GM18511 (cell line): ENCODE results near the gene MALT1.

Experiments used
- ATAC-seq: cut with Tn5 transposase; IDR thresholded peaks from one replicate; pipeline ENCODE4 v1.9.1; 2021; ENCODE audit warnings: mild to moderate bottlenecking, moderate library complexity; ENCODE audit not compliant: unreplicated experiment

Gene MALT1

GRCh38 chr18:58690259-58690658 lies 19.0 kb downstream of the MALT1 start:
- ATAC-seq, result no peak

GRCh38 chr18:58691256-58691655 lies 20.0 kb downstream of the MALT1 start:
- no peak for ATAC-seq

DNA sequence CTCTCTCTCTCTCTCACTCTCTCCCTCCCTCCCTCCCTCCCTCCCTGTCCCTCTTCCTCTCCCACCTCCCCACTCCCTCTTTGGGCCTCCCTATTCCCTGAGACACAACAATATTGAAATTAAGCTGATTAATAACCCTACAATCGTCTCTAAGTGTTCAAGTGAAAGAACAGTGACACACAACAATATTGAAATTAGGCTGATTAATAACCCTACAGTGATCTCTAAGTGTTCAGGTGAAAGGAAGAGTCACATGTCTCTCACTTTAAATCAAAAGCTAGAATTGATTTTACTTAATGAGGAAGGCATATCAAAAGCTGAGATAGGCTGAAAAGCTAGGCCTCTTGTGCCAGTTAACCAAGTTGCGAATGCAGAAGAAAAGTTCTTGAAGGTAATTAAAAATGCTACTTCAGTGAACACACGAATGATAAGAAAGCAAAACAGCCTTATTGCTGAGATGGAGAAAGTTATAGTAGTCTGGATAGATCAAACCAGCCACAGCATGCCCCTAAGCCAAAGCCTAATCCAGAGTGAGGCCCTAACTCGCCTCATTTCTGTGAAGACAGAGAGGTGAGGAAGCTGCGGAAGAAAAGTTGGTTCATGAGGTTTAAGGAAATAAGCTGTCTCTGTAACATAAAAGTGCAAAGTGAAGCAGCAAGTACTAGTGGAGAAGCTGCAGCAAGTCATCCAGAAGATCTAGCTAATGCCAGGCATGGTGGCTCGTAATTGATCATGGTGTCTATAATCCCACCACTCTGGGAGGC lies 21.3 kb downstream of the MALT1 start:
- ATAC-seq, result no peak

DNA sequence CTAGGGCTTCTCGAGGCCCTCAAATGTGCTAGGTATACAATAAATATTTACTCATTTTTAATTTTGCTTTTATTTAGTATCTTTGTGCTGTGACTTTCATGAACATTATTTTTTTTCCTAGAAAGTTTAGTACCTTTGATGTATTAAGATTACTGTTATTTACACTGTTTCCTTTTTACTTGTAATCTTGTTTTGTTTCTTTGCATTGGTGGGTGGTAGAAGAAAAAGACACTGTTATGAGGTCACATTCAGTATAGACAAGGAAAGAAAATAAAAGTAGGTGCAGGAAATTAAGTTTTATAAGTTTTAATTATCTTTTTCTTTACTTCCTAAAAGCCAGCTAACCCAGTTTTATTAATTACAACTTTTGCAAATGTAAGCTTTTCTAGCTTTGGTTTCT lies 23.0 kb downstream of the MALT1 start:
- ATAC-seq, result no peak

DNA sequence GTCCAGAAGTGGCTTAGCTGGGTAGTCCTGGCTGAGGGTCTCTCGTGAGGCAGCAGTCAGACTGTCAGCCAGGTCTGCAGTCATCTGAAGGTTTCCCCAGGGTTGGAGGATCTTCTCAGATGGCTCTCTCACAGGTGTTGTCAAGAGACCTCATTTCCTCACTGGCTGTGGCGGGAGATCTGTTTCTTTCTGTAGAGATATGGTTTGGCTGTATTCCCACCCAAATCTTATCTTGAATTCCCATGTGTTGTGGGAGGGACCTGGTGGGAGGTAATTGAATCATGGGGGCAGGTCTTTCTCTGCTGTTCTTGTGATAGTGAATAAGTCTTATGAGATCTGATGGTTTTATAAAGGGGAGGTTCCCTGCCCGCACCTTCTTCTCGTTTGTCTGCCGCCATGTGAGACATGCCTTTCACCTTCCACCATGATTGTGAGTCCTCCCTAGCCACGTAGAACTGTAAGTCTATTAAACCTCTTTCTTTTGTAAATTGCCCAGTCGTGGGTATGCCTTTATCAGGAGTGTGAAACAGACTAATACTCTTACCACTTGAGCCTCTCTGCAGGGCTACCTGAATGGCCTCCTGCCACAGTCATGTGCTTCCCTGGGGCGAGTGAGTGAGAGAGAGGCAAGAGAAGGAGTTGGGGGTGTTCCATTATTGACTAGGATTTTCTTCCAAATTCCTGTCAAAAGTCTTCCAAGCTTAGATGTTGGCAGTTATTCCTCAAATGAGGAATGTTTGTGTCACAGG lies 23.6 kb downstream of the MALT1 start:
- no peak for ATAC-seq

- ATAC-seq, result no peak
These were observed 24.5 kb downstream of the MALT1 start for GRCh38 chr18:58695772-58696171.

DNA sequence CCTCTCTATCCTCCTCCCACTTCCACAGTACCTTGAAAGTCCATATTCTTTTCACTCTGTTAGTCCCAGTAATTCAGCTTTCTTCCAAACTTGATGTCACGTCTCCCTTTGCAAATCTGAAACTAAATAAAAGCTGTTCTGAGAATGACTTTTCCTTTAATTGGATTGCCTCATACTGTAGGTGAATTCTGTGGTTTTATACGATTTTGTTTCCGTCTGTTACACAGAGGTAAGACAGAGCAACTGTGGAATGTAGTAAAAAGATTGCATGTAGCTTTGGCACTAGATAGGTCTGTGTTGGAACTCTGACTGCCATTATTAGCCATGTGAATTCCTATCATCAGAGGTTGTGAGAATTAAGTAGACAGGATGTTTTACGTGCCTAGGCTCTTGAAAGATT lies 25.9 kb downstream of the MALT1 start:
- no peak for ATAC-seq

GRCh38 chr18:58698701-58699193 lies 27.5 kb downstream of the MALT1 start:
- ATAC-seq, result no peak

DNA sequence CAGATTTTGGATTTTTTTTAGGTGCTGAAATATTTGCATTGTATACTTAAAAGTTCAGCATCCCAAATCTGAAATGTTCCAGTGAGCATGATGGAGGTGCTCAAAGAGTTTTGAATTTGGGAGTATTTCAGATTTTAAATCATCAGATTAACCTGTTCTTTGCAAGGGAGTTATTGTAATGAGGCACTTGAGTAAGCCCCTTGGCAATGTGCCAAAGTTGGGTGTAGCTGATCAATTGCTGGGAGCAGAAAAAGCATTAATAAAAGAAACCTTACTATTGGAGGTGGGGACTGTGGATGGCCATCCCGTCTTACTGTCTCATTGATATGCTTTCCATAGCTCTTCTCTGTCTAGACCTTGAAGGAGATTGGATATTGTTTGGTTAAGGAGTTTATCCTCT lies 28.3 kb downstream of the MALT1 start:
- no peak for ATAC-seq

- ATAC-seq, result no peak
These were observed 28.9 kb downstream of the MALT1 start for GRCh38 chr18:58700209-58700608.

GRCh38 chr18:58712930-58713329 lies 41.7 kb downstream of the MALT1 start:
- no peak for ATAC-seq

- peak; percentile 46 for ATAC-seq
These were observed 43.0 kb downstream of the MALT1 start for GRCh38 chr18:58714259-58714658.

- no peak for ATAC-seq
These were observed 43.6 kb downstream of the MALT1 start for GRCh38 chr18:58714821-58715220.

DNA sequence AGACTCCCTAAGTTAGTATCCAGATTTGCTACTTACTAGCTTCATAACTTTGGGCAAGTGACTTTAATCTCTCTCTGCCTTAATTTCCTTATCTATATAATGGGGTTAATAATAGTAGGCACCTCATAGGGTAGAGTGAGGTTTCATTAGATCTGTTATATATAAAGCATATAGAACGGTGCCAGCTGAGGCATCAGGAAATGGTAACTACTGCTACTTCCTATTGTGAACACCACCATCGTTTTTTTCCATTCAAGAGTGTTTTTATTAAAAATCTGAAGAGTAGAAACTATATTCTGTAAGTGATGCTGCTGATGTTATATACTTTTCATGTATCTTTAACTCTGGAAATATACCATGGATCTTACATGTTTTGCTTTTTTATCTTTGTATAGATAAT lies 44.3 kb downstream of the MALT1 start:
- ATAC-seq, result no peak

DNA sequence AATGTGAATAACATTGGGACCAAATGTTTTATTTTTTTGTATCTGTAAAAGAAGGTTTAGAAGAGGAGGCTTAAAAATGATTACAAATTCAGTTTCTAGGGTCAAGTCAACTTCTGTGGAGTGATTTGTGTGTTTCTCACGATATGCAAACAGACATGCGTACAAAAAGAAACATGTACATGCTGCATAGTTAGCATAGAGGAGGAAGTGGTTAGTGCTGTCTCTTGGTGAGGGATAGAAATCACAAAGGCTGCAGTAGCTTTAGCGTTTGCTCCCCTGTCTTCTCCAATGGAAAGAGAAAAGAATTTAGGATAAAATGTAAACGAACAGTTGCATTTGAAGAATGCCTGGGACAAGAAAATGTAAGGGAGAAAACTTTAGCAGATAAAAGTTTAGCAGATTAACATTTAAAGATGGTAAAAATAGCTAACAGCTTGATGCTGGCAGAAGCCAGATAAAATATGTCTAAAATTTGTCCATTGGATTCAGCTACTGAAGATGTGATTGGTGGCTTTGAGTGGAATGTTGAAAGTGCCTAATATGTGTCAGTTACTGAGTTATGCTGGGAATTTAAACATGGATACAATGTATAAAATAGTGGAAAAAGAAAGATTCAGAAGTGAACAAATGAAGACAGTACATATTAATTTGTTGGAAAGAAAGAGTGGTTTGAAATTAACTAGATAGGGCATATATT lies 44.9 kb downstream of the MALT1 start:
- ATAC-seq, result peak; percentile 87

- ATAC-seq, result no peak
These were observed 50.4 kb downstream of the MALT1 start for GRCh38 chr18:58721566-58722239.

GRCh38 chr18:58723810-58724602 lies 52.7 kb downstream of the MALT1 start:
- no peak for ATAC-seq

GRCh38 chr18:58726671-58727070 lies 55.4 kb downstream of the MALT1 start:
- no peak for ATAC-seq

DNA sequence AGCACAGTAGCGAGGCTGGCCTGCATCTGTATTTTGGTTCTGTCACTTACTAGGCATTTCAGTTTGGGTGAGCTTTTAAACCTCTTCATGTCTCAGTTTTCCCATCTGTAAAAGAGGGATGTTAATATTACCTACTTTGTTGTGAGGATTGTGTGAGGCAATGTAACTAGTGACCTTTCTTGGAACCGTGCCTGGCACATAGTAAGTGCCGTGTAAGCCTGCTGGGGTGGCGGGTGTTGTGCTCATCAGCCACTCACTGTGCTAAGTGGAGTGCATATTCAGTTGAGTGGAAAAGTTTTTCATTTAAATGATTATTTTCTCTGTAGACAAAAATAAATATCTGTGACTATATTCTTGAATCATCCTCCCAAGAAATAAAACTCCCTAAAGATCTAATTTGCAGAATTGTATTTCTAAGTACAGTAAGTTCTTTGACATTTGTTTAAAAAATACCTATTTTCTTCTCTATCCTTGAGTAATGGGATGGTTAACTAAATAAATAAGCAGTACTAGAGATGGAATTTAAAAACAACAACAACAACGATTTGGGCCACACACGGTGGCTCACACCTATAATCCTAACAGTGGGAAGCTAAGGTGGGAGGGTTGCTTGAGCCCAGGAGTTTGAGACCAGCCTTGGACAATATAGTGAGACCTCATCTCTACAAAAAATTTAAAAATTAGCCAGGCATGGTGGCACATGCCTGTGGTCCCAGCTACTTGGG lies 56.7 kb downstream of the MALT1 start:
- no peak for ATAC-seq

DNA sequence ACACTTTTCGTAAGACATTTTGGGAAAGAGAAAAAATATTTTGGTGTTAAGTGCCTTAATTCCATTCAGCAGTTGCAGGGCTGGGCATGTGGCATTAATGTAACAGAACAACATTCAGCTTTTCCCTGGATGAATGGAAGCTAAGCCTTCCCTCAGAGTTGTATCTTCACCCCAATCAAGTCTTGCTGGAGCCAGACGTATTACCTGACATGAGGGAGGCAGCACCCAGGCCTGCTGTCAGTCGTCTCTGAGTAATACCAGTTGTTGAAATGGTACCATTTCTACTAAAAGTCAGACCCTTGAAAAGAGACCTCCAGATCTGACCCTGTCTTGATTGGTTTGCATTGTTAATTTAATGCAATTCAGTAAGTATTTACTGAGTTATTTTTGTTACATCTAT lies 57.5 kb downstream of the MALT1 start:
- no peak for ATAC-seq
